ENCODE measurements around the gene NUCB2. TPM values are rescaled to one million over a fixed set of nuclear protein-coding genes. Genes with fewer than 3 reads are reported as not detected.

NUCB2 gene
- total RNA-seq, 1 donor from 2014 or later: 65.2 TPM

Other genes starting within 250 kb of the NUCB2 start
- 1,547 TPM for gene RPS13, start 199.1 kb upstream of the NUCB2 start, total RNA-seq
- gene PIK3C2A, start 68.8 kb upstream of the NUCB2 start, total RNA-seq: 43.0 TPM
- 1.8 TPM for gene NCR3LG1, start 75.1 kb downstream of the NUCB2 start, total RNA-seq
- gene KCNJ11, start 111.9 kb downstream of the NUCB2 start, total RNA-seq: 4.6 TPM
- 2.5 TPM for gene ABCC8, start 200.1 kb downstream of the NUCB2 start, total RNA-seq

Measured in skin of body (tissue), 1 donor.